SK-N-SH (cell line): ENCODE data around the gene VGLL3. TPM values are rescaled to one million over a fixed set of nuclear protein-coding genes. Genes with fewer than 3 reads are reported as not detected.

Experiments used
- CTCF ChIA-PET: fragments of 300-600, 350-600 bp; formaldehyde crosslinking; extraction: SDS; loops from one replicate; lab custom pipeline; 2021; lab: Yijun Ruan, JAX
- POLR2A ChIA-PET: fragments of 350-600 bp; sonication (Branson Sonifier 250); formaldehyde crosslinking; extraction: SDS; loops from one replicate; lab custom pipeline; 2020; ENCODE audit warnings: antibody characterized with exemption, inconsistent platforms; lab: Yijun Ruan, JAX
- DNase-seq: peaks from one replicate; pipeline ENCODE4 v3.0.0; 2012
- H2AFZ ChIP-seq: fragments of 200-600 bp; sonication (generic); 2 replicates; pipeline ENCODE4 v1.8.1; 2016; ENCODE audit warnings: antibody characterized with exemption, mild to moderate bottlenecking, low read depth
- H3F3A ChIP-seq: fragments of 200-600 bp; sonication (generic); replicated peaks from 2 replicates; pipeline ENCODE3; 2016; ENCODE audit warnings: antibody characterized with exemption, mild to moderate bottlenecking; ENCODE audit not compliant: insufficient read depth
- H3K27ac ChIP-seq, 2 experiments: fragments of 200-500 bp in 1 of 2; fragments of 200-600 bp in 1 of 2; sonication (Bioruptor generic) in 1 of 2; sonication (generic), shearing (Covaris generic) in 1 of 2; 2 replicates each; pipeline versions ENCODE4 v1.5.1 to v1.6.1; 2014 to 2016; ENCODE audit warnings: low read depth in 2 of 2, inconsistent platforms in 1 of 2, low read length in 1 of 2, mild to moderate bottlenecking in 1 of 2, mixed read lengths in 1 of 2
- H3K27me3 ChIP-seq: fragments of 200-600 bp; sonication (generic), shearing (Covaris generic); 2 replicates; pipeline ENCODE4 v1.6.1; 2016; ENCODE audit warnings: mixed run types; ENCODE audit not compliant: insufficient read depth
- H3K36me3 ChIP-seq, 2 experiments: fragments of 200-500 bp in 1 of 2; fragments of 200-600 bp in 1 of 2; sonication (Bioruptor generic) in 1 of 2; sonication (generic) in 1 of 2; replicated peaks in 1 of 2; 2 replicates each; pipeline versions ENCODE3 to v1.5.1; 2014 to 2016; ENCODE audit warnings: low read length in 1 of 2, mild to moderate bottlenecking in 1 of 2; ENCODE audit not compliant: insufficient read depth in 2 of 2, control insufficient read depth in 1 of 2
- H3K4me1 ChIP-seq, 2 experiments: fragments of 200-500 bp in 1 of 2; fragments of 200-600 bp in 1 of 2; sonication (Bioruptor generic) in 1 of 2; sonication (generic), shearing (Covaris generic) in 1 of 2; 2 replicates each; pipeline versions ENCODE4 v1.5.1 to v1.6.1; 2014 to 2016; ENCODE audit warnings: low read depth in 1 of 2, low read length in 1 of 2, mixed run types in 1 of 2; ENCODE audit not compliant: insufficient read depth in 2 of 2, control insufficient read depth in 1 of 2
- H3K4me2 ChIP-seq: fragments of 200-600 bp; sonication (generic), shearing (Covaris generic); 2 replicates; pipeline ENCODE4 v1.6.1; 2017; ENCODE audit warnings: mixed run types
- H3K4me3 ChIP-seq, 2 experiments: fragments of 200-500 bp in 1 of 2; fragments of 200-600 bp in 1 of 2; sonication (Bioruptor generic) in 1 of 2; sonication (generic), shearing (Covaris generic) in 1 of 2; 2 replicates each; pipeline versions ENCODE4 v1.5.1 to v1.8.1; 2014 to 2016; ENCODE audit warnings: low read depth in 2 of 2, inconsistent platforms in 1 of 2, low read length in 1 of 2, mild to moderate bottlenecking in 1 of 2, mixed read lengths in 1 of 2, moderate library complexity in 1 of 2
- H3K79me2 ChIP-seq: fragments of 200-600 bp; sonication (generic); 2 replicates; pipeline ENCODE4 v1.8.1; 2017; ENCODE audit warnings: mild to moderate bottlenecking; ENCODE audit not compliant: insufficient read depth
- H3K9ac ChIP-seq: fragments of 200-600 bp; sonication (generic); 2 replicates; pipeline ENCODE4 v1.6.1; 2017; ENCODE audit warnings: mixed run types
- H3K9me2 ChIP-seq: fragments of 200-600 bp; sonication (generic); 2 replicates; pipeline ENCODE4 v1.6.1; 2017; ENCODE audit warnings: mixed run types
- H3K9me3 ChIP-seq: fragments of 200-600 bp; sonication (generic); 2 replicates; pipeline ENCODE4 v1.6.1; 2017; ENCODE audit warnings: mixed run types, mild to moderate bottlenecking, moderate library complexity
- H4K20me1 ChIP-seq: fragments of 200-600 bp; sonication (generic); 2 replicates; pipeline ENCODE4 v1.6.1; 2017; ENCODE audit warnings: mild to moderate bottlenecking, mixed run types; ENCODE audit not compliant: insufficient read depth
- EZH2phosphoT487 ChIP-seq: fragments of 200-600 bp; sonication (generic); IDR thresholded peaks from 2 replicates; pipeline ENCODE4 v1.6.1; 2017; ENCODE audit warnings: low read depth, mixed run types, mild to moderate bottlenecking, antibody characterized with exemption, moderate library complexity, borderline replicate concordance
- FOXJ3 ChIP-seq: sonication (generic); formaldehyde crosslinking; IDR thresholded peaks from 2 replicates; pipeline ENCODE4 v1.5.1; 2020; ENCODE audit warnings: mild to moderate bottlenecking, missing genetic modification reagents
- FOXM1 ChIP-seq: IDR thresholded peaks from 2 replicates; pipeline ENCODE4 v1.4.0; 2012; ENCODE audit warnings: low read depth, mild to moderate bottlenecking
- GABPA ChIP-seq: IDR thresholded peaks from 2 replicates; pipeline ENCODE4 v1.4.0; 2012; ENCODE audit warnings: low read depth, mild to moderate bottlenecking
- GATA2 ChIP-seq: sonication (generic); formaldehyde crosslinking; IDR thresholded peaks from 2 replicates; pipeline ENCODE4 v1.5.0; 2020; ENCODE audit warnings: mild to moderate bottlenecking, missing genetic modification reagents
- IRF3 ChIP-seq: fragments of 150-350 bp; IDR thresholded peaks from 2 replicates; pipeline ENCODE4 v1.6.1; 2016; ENCODE audit warnings: mild to moderate bottlenecking, low read depth, low read length
- JUND ChIP-seq: IDR thresholded peaks from 2 replicates; pipeline ENCODE4 v1.4.0; 2012
- MEF2A ChIP-seq: IDR thresholded peaks from 2 replicates; pipeline ENCODE4 v1.4.0; 2012; ENCODE audit warnings: low read depth, borderline replicate concordance
- NFIC ChIP-seq: IDR thresholded peaks from 2 replicates; pipeline ENCODE4 v1.4.0; 2012; ENCODE audit warnings: borderline replicate concordance
- NRF1 ChIP-seq: IDR thresholded peaks from 2 replicates; pipeline ENCODE4 v1.6.1; 2012; ENCODE audit warnings: low read depth, mild to moderate bottlenecking, low read length
- POLR2AphosphoS5 ChIP-seq: IDR thresholded peaks from 2 replicates; pipeline ENCODE4 v1.6.1; 2012; ENCODE audit warnings: low read depth, low read length
- RAD21 ChIP-seq: IDR thresholded peaks from 2 replicates; pipeline ENCODE4 v1.6.1; 2012; ENCODE audit warnings: mild to moderate bottlenecking, low read length
- RXRA ChIP-seq: IDR thresholded peaks from 2 replicates; pipeline ENCODE4 v1.4.0; 2012; ENCODE audit warnings: low read depth, mild to moderate bottlenecking, borderline replicate concordance
- TEAD4 ChIP-seq: IDR thresholded peaks from 2 replicates; pipeline ENCODE4 v1.4.0; 2012; ENCODE audit warnings: mild to moderate bottlenecking, borderline replicate concordance; ENCODE audit not compliant: insufficient read depth
- WGBS: methylation state at CpG from one replicate; pipeline ENCODE4 v1.1.6; 2017; ENCODE audit warnings: low lambda C conversion rate; 5-methylcytosine and 5-hydroxymethylcytosine counted together
- polyA plus RNA-seq, 3 experiments: library from polyadenylated mRNA; depleted of rRNA; stranded (reverse); fragments of >200 nt; gene quantifications; 2 replicates each; pipeline ENCODE4 v1.2.3, GENCODE V29; 2012
- TF ChIP-seq, protein P1 (sequence below): IDR thresholded peaks from 2 replicates; pipeline ENCODE4 v1.4.0; 2012; ENCODE audit warnings: low read depth, borderline replicate concordance
- TF ChIP-seq, protein P2 (sequence below): IDR thresholded peaks from 2 replicates; pipeline ENCODE4; 2012

The VGLL3 gene, protein sequence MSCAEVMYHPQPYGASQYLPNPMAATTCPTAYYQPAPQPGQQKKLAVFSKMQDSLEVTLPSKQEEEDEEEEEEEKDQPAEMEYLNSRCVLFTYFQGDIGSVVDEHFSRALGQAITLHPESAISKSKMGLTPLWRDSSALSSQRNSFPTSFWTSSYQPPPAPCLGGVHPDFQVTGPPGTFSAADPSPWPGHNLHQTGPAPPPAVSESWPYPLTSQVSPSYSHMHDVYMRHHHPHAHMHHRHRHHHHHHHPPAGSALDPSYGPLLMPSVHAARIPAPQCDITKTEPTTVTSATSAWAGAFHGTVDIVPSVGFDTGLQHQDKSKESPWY
- polyA plus RNA-seq (2012; rRNA removed) = not detected in 2 replicates
- not detected in 2 replicates for polyA plus RNA-seq (2012; cell fraction: cytosol; rRNA removed)
- polyA plus RNA-seq (2012; cell fraction: nucleus; rRNA removed) = not detected in 2 replicates

DNA sequence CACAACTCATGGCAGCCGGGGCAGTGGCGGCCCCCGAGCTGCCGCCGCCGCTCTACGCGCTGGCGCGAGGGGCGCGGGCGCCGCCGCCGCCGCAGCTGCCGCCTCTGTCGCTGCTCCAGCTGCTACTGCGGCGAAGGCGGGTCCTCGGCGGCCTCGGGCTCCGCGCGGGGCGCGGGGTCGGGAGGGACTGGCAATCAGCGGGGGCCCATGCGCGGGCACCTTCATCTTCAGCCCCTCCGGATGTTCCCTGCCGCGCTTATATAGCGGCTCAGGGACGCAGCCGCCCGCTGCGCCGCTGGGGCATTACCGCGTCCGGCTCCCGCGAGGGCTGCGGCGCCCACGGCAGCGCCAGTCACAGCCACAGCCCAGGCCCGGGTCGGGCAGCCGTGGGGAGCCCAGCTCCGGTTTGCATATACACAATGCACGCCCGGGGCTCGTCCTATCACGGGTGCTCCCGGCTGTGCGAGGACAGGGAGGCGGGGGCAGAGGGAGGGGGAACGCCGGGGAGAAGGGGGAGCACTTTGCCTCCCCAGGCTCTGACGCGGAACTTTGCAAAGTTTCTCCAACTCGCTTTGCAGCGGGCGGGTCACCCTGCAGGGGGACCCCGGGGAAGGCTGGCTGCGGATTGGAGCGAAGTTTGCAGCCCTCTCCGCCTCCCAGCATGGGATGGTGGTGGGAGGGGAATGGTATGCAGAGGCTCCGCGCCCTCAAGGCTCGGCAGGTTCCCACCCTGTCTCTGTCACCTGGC is at the start of gene VGLL3:
Gene VGLL3 (minus strand): TSS at position 416 of the 748 bp plus-strand sequence. CDS start 406 bp downstream, at position 10.
- no peaks in the 10 kb centered on the region for H3F3A ChIP-seq
- H4K20me1 ChIP-seq = no peaks in the 10 kb centered on the region
- H3K79me2 ChIP-seq = no peaks in the 10 kb centered on the region
- no peak within 1 kb of the TSS for H3K9ac ChIP-seq
- peak within 1 kb of the TSS; percentile 38 to 66 for H3K4me3 ChIP-seq
- POLR2A ChIA-PET = no interaction called here
- H3K36me3 ChIP-seq = no peaks in the 10 kb centered on the region
- peaks cover 13% of the 10 kb centered on the region for H3K27me3 ChIP-seq
- CTCF ChIA-PET = interaction anchor here (0.6 kb wide), 1 partner anchor 17 kb away, joined by 3 read pairs; no protein-coding TSS in a partner anchor
- H3K9me3 ChIP-seq = no peaks in the 10 kb centered on the region
- peak within 1 kb of the TSS; percentile 77 for H2AFZ ChIP-seq
- H3K4me2 ChIP-seq = peak within 1 kb of the TSS; percentile 89
- peaks cover 2 to 18% of the 10 kb centered on the region in 2 experiments; a peak in 2 of 4 replicates for H3K4me1 ChIP-seq
- no peaks in the 10 kb centered on the region for H3K9me2 ChIP-seq
- no peak within 1 kb of the TSS for H3K27ac ChIP-seq
- peak; percentile 42 for DNase-seq
- TF ChIP-seq, protein P1, sequence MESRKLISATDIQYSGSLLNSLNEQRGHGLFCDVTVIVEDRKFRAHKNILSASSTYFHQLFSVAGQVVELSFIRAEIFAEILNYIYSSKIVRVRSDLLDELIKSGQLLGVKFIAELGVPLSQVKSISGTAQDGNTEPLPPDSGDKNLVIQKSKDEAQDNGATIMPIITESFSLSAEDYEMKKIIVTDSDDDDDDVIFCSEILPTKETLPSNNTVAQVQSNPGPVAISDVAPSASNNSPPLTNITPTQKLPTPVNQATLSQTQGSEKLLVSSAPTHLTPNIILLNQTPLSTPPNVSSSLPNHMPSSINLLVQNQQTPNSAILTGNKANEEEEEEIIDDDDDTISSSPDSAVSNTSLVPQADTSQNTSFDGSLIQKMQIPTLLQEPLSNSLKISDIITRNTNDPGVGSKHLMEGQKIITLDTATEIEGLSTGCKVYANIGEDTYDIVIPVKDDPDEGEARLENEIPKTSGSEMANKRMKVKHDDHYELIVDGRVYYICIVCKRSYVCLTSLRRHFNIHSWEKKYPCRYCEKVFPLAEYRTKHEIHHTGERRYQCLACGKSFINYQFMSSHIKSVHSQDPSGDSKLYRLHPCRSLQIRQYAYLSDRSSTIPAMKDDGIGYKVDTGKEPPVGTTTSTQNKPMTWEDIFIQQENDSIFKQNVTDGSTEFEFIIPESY = no peak
- no peak for TF ChIP-seq IRF3
- TF ChIP-seq RXRA = no peak
- no peak for TF ChIP-seq NRF1
- TF ChIP-seq POLR2AphosphoS5 = no peak
- no peak for TF ChIP-seq FOXJ3
- no peak for TF ChIP-seq MEF2A
- TF ChIP-seq FOXM1 = no peak
- no peak for TF ChIP-seq JUND
- no CpG with 5 or more reads among the region's 77 CpGs for WGBS

DNA sequence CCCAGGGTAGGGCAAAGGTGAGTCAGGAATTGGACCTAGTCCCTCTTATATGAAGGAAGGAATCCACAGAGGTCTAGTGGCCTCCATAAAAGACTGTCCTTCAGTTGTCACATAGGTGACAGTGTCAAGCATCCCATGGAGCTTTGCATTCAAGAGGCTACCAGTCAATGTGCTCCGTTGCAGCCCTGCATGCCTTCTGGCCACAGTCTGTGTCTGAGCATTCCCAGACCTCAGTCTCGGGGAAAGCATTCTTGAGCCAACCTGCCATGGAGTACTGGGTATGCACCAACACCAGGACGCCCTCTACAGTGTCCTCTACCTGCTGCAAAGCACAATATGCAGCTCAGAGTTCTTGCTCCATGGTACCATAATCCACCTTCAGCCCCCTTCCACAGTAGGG is 46.7 kb upstream of the VGLL3 start:
- Histone ChIP-seq H3K4me2 (no peak overlapping the region), H3K4me1 (no peaks in the 10 kb centered on the region), H3K9ac (no peak overlapping the region), H3K27me3 (no peaks in the 10 kb centered on the region; the same call in 1 of the 2 replicates), H3K9me3 (no peaks in the 10 kb centered on the region), H4K20me1 (no peaks in the 10 kb centered on the region), H2AFZ (no peak overlapping the region), H3K27ac (no peak overlapping the region), H3K4me3 (no peak overlapping the region), H3K9me2 (no peaks in the 10 kb centered on the region), H3F3A (no peaks in the 10 kb centered on the region), H3K79me2 (no peaks in the 10 kb centered on the region), H3K36me3 (no peaks in the 10 kb centered on the region)
- ChIA-PET CTCF (no interaction called here), POLR2A (no interaction called here)
- DNase-seq = no peak
- 4% methylated on average over 3 of the region's 3 CpGs for WGBS
- TF ChIP-seq GATA2 = no peak
- TF ChIP-seq TEAD4 = no peak
- no peak for TF ChIP-seq RAD21
- TF ChIP-seq GABPA = no peak
- TF ChIP-seq, protein P2, sequence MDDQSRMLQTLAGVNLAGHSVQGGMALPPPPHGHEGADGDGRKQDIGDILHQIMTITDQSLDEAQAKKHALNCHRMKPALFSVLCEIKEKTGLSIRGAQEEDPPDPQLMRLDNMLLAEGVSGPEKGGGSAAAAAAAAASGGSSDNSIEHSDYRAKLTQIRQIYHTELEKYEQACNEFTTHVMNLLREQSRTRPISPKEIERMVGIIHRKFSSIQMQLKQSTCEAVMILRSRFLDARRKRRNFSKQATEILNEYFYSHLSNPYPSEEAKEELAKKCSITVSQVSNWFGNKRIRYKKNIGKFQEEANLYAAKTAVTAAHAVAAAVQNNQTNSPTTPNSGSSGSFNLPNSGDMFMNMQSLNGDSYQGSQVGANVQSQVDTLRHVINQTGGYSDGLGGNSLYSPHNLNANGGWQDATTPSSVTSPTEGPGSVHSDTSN = no peak
- TF ChIP-seq NFIC = no peak
- TF ChIP-seq POLR2AphosphoS5 = no peak
- TF ChIP-seq JUND = no peak
- no peak for TF ChIP-seq EZH2phosphoT487
